HG02588 (cell line): Measurements from ENCODE around the gene EPHA3.

Source experiments
- ATAC-seq: cut with Tn5 transposase; IDR thresholded peaks from one replicate; pipeline ENCODE4 v1.9.1; 2021; ENCODE audit warnings: mild to moderate bottlenecking, moderate library complexity; ENCODE audit not compliant: unreplicated experiment

The EPHA3 gene

GRCh38 chr3:89527736-89528305 lies 420.4 kb downstream of the EPHA3 start:
- no peak for ATAC-seq
